ENCODE data around the gene MARCHF10.
"Not testable (repeated sequence)": the region's sequence is repeated elsewhere in the genome, so short reads cannot be mapped to it uniquely, and the experiment has no call there.

MARCHF10 gene

GRCh38 chr17:62693616-62694409 is 114.3 kb downstream of the MARCHF10 start:
- DNase-seq = no peak

- DNase-seq = no peak
Measured at GRCh38 chr17:62692721-62693431, 115.2 kb downstream of the MARCHF10 start.

- no peak for DNase-seq
Measured at GRCh38 chr17:62692159-62692651, 115.9 kb downstream of the MARCHF10 start.

GRCh38 chr17:62691589-62691915 is 116.6 kb downstream of the MARCHF10 start:
- not testable (repeated sequence) for DNase-seq

- DNase-seq = no peak
Measured at GRCh38 chr17:62690168-62690897, 117.8 kb downstream of the MARCHF10 start.

GRCh38 chr17:62689441-62690167 is 118.5 kb downstream of the MARCHF10 start:
- DNase-seq = no peak

GRCh38 chr17:62688398-62689160 is 119.5 kb downstream of the MARCHF10 start:
- DNase-seq = peak; percentile 14

- no peak for DNase-seq
Measured at GRCh38 chr17:62687997-62688396, 120.1 kb downstream of the MARCHF10 start.

- DNase-seq = no peak
Measured at GRCh38 chr17:62684179-62684578, 123.9 kb downstream of the MARCHF10 start.

GRCh38 chr17:62681939-62682381 is 126.2 kb downstream of the MARCHF10 start:
- no peak for DNase-seq

- no peak for DNase-seq
Measured at GRCh38 chr17:62681061-62681938, 126.8 kb downstream of the MARCHF10 start.

GRCh38 chr17:62680541-62681052 is 127.5 kb downstream of the MARCHF10 start:
- DNase-seq = peak; percentile 13

GRCh38 chr17:62679866-62680377 is 128.2 kb downstream of the MARCHF10 start:
- DNase-seq = no peak

GRCh38 chr17:62678214-62678919 is 129.7 kb downstream of the MARCHF10 start:
- no peak for DNase-seq

- no peak for DNase-seq
Measured at GRCh38 chr17:62676952-62677596, 131.0 kb downstream of the MARCHF10 start.

GRCh38 chr17:62676231-62676943 is 131.7 kb downstream of the MARCHF10 start:
- DNase-seq = no peak

- DNase-seq = no peak
Measured at GRCh38 chr17:62675701-62676100, 132.4 kb downstream of the MARCHF10 start.

GRCh38 chr17:62675260-62675659 is 132.9 kb downstream of the MARCHF10 start:
- no peak for DNase-seq

- no peak for DNase-seq
Measured at GRCh38 chr17:62674841-62675240, 133.3 kb downstream of the MARCHF10 start.
